Measurements from ENCODE around the gene MTPN. TPM values are rescaled to one million over a fixed set of nuclear protein-coding genes. Genes with fewer than 3 reads are reported as not detected.

MTPN gene
- polyA plus RNA-seq, 6 donors from 2014 or later = 203 to 341 (median 281) TPM

- Mint-ChIP-seq H3K27ac (peak overlapping the region in 3 of 6 donors; percentile 13 to 62 (median 28)), H3K36me3 (peaks cover 21 to 34% of the 10 kb centered on the region in 2 donors), H3K4me3 (no peak overlapping the region), H3K4me1 (peaks cover 27 to 37% (median 29%) of the 10 kb centered on the region in 3 donors), H3K27me3 (no peaks in the 10 kb centered on the region), H3K9me3 (no peaks in the 10 kb centered on the region)
- DNase-seq = no peak
- ATAC-seq (ENCODE audit: low read depth in 2 of 2) = no peak
Observed at GRCh38 chr7:135925210-135925609, 51.9 kb downstream of the MTPN start.

GRCh38 chr7:135924302-135924701 is 52.9 kb downstream of the MTPN start:
- Mint-ChIP-seq H3K4me1 (peaks cover 20 to 32% (median 28%) of the 10 kb centered on the region in 3 donors), H3K36me3 (peaks cover 15 to 27% of the 10 kb centered on the region in 2 donors), H3K27me3 (no peaks in the 10 kb centered on the region), H3K27ac (peak overlapping the region in 4 of 6 donors; percentile 49 to 60 (median 56)), H3K4me3 (no peak overlapping the region), H3K9me3 (no peaks in the 10 kb centered on the region)
- ATAC-seq (ENCODE audit: low read depth in 2 of 2) = no peak
- no peak for DNase-seq

GRCh38 chr7:135922263-135922662 is 54.9 kb downstream of the MTPN start:
- Mint-ChIP-seq H3K27ac (no peak overlapping the region), H3K36me3 (peaks cover 17 to 30% of the 10 kb centered on the region in 2 donors), H3K27me3 (no peaks in the 10 kb centered on the region), H3K4me1 (peaks cover 32 to 45% (median 42%) of the 10 kb centered on the region in 3 donors), H3K9me3 (peaks cover 0 to 5% (median 0%) of the 10 kb centered on the region in 7 donors), H3K4me3 (no peak overlapping the region)
- DNase-seq (no peak), ATAC-seq (ENCODE audit: low read depth in 2 of 2) (no peak)

- Mint-ChIP-seq H3K4me1 (peaks cover 31 to 45% (median 44%) of the 10 kb centered on the region in 3 donors), H3K36me3 (peaks cover 15 to 20% of the 10 kb centered on the region in 2 donors), H3K27me3 (no peaks in the 10 kb centered on the region), H3K4me3 (peak overlapping the region in 1 of 8 donors; percentile 31), H3K9me3 (peaks cover 0 to 5% (median 0%) of the 10 kb centered on the region in 7 donors), H3K27ac (peak overlapping the region in 3 of 6 donors; percentile 6 to 96 (median 62))
- ATAC-seq (ENCODE audit: low read depth in 2 of 2) = peak in 1 of 2 donors; percentile 25
- DNase-seq = no peak
Observed at GRCh38 chr7:135920478-135920877, 56.7 kb downstream of the MTPN start.

- Mint-ChIP-seq H3K9me3 (peaks cover 0 to 5% (median 0%) of the 10 kb centered on the region in 7 donors), H3K27ac (peak overlapping the region in 3 of 6 donors; percentile 13 to 78 (median 66)), H3K36me3 (peaks cover 22 to 23% of the 10 kb centered on the region in 2 donors), H3K4me3 (no peak overlapping the region), H3K4me1 (peaks cover 27 to 39% (median 32%) of the 10 kb centered on the region in 3 donors), H3K27me3 (no peaks in the 10 kb centered on the region)
- DNase-seq = no peak
- no peak for ATAC-seq (ENCODE audit: low read depth in 2 of 2)
Observed at GRCh38 chr7:135919071-135919841, 57.9 kb downstream of the MTPN start.

- Mint-ChIP-seq H3K27ac (peak overlapping the region in 4 of 6 donors; percentile 44 to 72 (median 57)), H3K36me3 (peaks cover 22 to 23% of the 10 kb centered on the region in 2 donors), H3K4me3 (no peak overlapping the region), H3K4me1 (peaks cover 22 to 35% (median 28%) of the 10 kb centered on the region in 3 donors), H3K27me3 (no peaks in the 10 kb centered on the region), H3K9me3 (peaks cover 0 to 5% (median 0%) of the 10 kb centered on the region in 7 donors)
- ATAC-seq (ENCODE audit: low read depth in 2 of 2) (no peak), DNase-seq (no peak)
Observed at GRCh38 chr7:135918134-135918533, 59.0 kb downstream of the MTPN start.

- DNase-seq (no peak), ATAC-seq (ENCODE audit: low read depth in 2 of 2) (peak; percentile 58 to 67)
- no peaks in the 10 kb centered on the region for H3K27me3 Mint-ChIP-seq
- H3K4me1 Mint-ChIP-seq = peaks cover 22 to 35% (median 28%) of the 10 kb centered on the region in 3 donors
- peak overlapping the region in 5 of 6 donors; percentile 36 to 72 (median 51) for H3K27ac Mint-ChIP-seq
- peaks cover 0 to 5% (median 0%) of the 10 kb centered on the region in 7 donors for H3K9me3 Mint-ChIP-seq
- H3K36me3 Mint-ChIP-seq = peaks cover 22 to 23% of the 10 kb centered on the region in 2 donors
- peak overlapping the region in 1 of 8 donors; percentile 41 for H3K4me3 Mint-ChIP-seq
Observed at GRCh38 chr7:135917721-135918120, 59.4 kb downstream of the MTPN start.

- Mint-ChIP-seq H3K27ac (no peak overlapping the region), H3K36me3 (peaks cover 14 to 17% of the 10 kb centered on the region in 2 donors), H3K27me3 (no peaks in the 10 kb centered on the region), H3K4me1 (peaks cover 17 to 21% (median 19%) of the 10 kb centered on the region in 3 donors), H3K4me3 (no peak overlapping the region), H3K9me3 (peaks cover 0 to 5% (median 0%) of the 10 kb centered on the region in 7 donors)
- no peak for ATAC-seq (ENCODE audit: low read depth in 2 of 2)
- DNase-seq = no peak
Observed at GRCh38 chr7:135914346-135914745, 62.8 kb downstream of the MTPN start.

- Mint-ChIP-seq H3K27ac (no peak overlapping the region), H3K9me3 (peaks cover 0 to 5% (median 0%) of the 10 kb centered on the region in 7 donors), H3K4me3 (no peak overlapping the region), H3K27me3 (no peaks in the 10 kb centered on the region), H3K4me1 (peaks cover 14 to 15% (median 14%) of the 10 kb centered on the region in 3 donors), H3K36me3 (peaks cover 14 to 17% of the 10 kb centered on the region in 2 donors)
- ATAC-seq (ENCODE audit: low read depth in 2 of 2) (no peak), DNase-seq (no peak)
Observed at GRCh38 chr7:135913404-135913803, 63.8 kb downstream of the MTPN start.

- H3K36me3 Mint-ChIP-seq = peaks cover 5 to 7% of the 10 kb centered on the region in 2 donors
- peaks cover 0 to 4% (median 0%) of the 10 kb centered on the region in 3 donors for H3K4me1 Mint-ChIP-seq
- DNase-seq (no peak), ATAC-seq (ENCODE audit: low read depth in 2 of 2) (no peak)
- no peaks in the 10 kb centered on the region for H3K27me3 Mint-ChIP-seq
- H3K4me3 Mint-ChIP-seq = no peak overlapping the region
- peak overlapping the region in 1 of 6 donors; percentile 33 for H3K27ac Mint-ChIP-seq
- peaks cover 0 to 4% (median 0%) of the 10 kb centered on the region in 7 donors for H3K9me3 Mint-ChIP-seq
Observed at GRCh38 chr7:135911099-135911498, 66.1 kb downstream of the MTPN start.

GRCh38 chr7:135910393-135911036 is 66.6 kb downstream of the MTPN start:
- Mint-ChIP-seq H3K4me3 (no peak overlapping the region), H3K27me3 (no peaks in the 10 kb centered on the region), H3K4me1 (no peaks in the 10 kb centered on the region), H3K9me3 (peaks cover 0 to 4% (median 0%) of the 10 kb centered on the region in 7 donors), H3K36me3 (peaks cover 5 to 7% of the 10 kb centered on the region in 2 donors), H3K27ac (peak overlapping the region in 1 of 6 donors; percentile 53)
- no peak for DNase-seq
- no peak for ATAC-seq (ENCODE audit: low read depth in 2 of 2)

- Mint-ChIP-seq H3K9me3 (peaks cover 0 to 6% (median 0%) of the 10 kb centered on the region in 7 donors), H3K27me3 (no peaks in the 10 kb centered on the region), H3K36me3 (no peaks in the 10 kb centered on the region), H3K27ac (peak overlapping the region in 1 of 6 donors; percentile 53), H3K4me1 (no peaks in the 10 kb centered on the region), H3K4me3 (peak overlapping the region in 1 of 8 donors; percentile 26)
- ATAC-seq (ENCODE audit: low read depth in 2 of 2) (no peak), DNase-seq (no peak)
Observed at GRCh38 chr7:135905858-135906257, 71.3 kb downstream of the MTPN start.

GRCh38 chr7:135905355-135905754 is 71.8 kb downstream of the MTPN start:
- H3K36me3 Mint-ChIP-seq = no peaks in the 10 kb centered on the region
- ATAC-seq (ENCODE audit: low read depth in 2 of 2) (no peak), DNase-seq (no peak)
- peak overlapping the region in 1 of 6 donors; percentile 22 for H3K27ac Mint-ChIP-seq
- H3K27me3 Mint-ChIP-seq = no peaks in the 10 kb centered on the region
- H3K9me3 Mint-ChIP-seq = peaks cover 0 to 6% (median 0%) of the 10 kb centered on the region in 7 donors
- no peak overlapping the region for H3K4me3 Mint-ChIP-seq
- no peaks in the 10 kb centered on the region for H3K4me1 Mint-ChIP-seq

Measured in naive B cell (primary cell).